ENCODE data around the gene DPP6.
A peak's percentile ranks its signal among the peaks of the same experiment; 100 is the strongest.

The DPP6 gene

DNA sequence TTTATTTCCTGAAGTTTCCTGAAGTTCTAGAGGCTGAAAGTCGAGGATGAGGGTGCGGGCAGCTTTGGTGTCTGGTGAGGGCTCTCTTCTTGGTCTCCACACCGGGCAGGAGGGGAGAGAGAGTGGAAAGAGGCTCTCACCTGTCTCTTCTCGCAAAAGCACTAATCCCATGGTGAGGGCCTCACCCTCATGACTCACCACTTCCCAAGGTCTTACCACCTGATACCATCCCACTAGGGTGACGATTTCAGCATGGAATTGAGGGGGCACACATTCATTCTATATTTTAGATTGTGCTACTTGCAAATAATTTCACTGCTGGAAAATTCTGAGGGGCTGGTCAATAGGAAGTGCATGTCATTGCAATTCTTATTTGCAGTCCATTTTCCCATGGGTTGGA lies 292.9 kb downstream of the DPP6 start:
- DNase-seq = no peak

DNA sequence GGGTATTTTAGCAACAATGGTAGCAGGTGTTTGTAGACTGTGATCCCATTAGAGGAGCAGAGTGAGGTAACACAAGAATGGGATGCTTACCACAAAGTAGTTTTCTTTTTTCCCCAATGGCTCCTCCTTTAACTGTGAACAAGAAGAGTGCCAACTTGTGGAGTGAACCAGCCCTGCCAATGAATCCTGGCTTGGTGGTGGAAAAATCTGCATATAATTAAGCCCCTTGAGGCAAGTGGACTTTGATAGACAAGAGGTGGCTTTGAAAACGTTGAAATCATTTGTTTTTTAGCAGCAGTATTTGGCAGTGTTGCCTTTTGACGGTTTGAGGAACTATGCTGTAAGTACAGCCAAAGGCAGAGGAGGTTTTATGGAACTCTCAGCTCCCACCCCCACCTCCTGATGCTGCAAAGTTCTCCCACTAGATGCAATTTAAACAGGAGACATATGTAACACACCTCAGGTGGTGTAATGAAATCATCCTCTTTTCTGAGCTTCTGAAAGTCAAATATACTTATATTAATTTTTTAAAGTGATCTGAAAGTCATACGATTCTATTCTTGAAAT lies 295.6 kb downstream of the DPP6 start:
- DNase-seq = peak; percentile 28

DNA sequence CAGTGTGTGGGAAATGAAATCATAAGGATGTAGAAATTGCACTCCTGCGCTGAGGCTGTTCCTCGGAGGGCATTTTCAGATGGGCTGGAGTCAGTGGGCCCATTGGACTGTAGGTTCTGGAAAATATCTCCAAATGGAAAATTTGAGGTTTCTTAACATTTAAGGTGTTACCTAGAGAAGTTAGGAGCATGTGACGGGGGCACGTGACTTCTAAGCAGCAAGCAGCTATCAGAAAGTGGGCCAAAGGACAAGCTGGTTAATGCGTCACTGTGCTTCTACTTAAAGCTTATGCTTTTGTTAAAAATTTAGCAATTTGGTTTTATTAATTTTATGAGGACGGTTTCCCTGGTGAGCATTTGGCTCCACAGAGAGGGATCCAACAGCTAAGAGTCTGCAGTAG lies 298.7 kb downstream of the DPP6 start:
- DNase-seq = no peak

DNA sequence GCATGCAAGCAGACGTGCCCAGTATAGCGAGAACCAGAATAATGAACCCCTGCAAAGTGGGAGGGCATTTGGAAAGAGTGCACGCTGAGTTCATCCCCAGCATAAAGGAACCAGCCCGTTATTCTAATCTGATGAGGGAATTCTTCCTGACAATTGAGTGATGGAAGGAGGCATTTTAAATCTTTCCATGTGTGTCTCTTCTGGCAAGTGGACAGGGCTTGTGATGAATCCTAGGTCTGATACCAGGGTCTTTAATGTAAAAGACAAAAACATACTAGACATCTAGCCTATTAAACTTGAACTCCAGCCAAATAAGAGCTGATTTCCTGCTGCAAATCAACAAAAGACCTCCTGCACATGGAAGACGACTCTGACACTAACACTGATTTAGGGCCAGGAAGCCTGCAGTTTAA lies 301.2 kb downstream of the DPP6 start:
- peak; percentile 57 for DNase-seq

DNA sequence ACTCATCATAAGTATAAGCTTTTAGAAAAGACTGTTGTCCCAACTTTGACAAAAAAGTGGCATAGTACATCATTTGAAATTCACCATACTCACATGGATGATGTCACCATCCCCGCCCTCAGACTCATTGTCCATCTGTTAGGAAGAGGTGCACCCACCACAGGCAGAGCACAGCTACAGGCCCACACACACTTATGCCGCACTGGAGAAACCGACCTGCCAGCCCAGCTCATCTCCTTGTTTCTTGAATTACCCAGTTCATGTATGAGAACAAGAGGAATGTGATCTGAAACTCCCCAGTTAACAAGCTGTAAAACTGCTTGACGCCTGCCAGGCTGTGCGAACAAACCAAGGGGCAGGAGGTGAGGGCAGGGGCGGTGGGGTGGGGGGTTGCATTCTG lies 312.0 kb downstream of the DPP6 start:
- no peak for DNase-seq

DNA sequence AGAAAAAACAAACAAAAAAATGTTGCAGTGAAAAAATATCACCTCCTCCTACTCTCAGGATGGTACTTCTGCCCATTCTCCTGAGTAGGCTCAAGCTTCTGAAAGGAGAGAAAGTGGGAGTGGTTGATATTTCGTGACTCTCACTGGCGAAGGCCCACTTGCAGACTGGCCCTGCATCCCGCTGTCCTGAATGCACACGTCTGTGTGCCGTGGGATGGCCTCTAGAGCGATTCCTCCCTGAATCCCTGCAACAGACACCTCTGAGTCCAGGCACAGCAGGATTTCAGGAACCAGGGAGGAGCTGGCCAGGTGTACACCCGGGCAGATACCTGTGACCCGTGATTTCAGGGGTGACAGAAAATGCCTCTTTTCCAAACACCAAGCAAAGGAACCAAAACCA lies 319.2 kb downstream of the DPP6 start:
- peak; percentile 10 for DNase-seq

DNA sequence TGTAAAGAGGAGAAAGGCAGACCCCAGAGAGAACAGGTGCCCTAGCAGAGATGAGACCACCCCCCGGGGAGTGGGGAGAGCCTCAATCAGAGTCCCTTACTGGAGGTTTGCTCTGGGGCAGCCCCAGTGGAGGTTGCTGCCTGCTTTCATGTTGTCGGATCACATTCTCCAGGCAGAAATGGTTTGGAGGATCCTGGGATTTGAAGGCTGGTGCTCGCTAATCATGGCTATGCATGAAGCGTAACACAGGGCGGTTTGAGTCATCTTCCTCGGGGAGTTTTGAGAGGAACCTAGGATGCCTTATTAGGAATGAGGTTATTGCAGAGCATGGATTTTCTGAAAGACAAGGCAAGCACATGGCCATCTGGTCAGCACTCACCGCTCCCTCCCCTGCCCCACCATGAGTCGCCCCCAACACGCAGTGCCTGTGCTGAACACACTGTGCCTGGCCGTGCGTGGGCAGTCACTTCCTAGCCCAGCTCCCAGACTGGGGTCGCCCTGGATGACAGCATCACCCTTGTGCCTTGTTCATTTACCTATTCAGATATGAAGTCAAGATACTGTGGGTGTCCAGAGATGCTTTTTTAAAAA lies 319.9 kb downstream of the DPP6 start:
- DNase-seq = no peak

DNA sequence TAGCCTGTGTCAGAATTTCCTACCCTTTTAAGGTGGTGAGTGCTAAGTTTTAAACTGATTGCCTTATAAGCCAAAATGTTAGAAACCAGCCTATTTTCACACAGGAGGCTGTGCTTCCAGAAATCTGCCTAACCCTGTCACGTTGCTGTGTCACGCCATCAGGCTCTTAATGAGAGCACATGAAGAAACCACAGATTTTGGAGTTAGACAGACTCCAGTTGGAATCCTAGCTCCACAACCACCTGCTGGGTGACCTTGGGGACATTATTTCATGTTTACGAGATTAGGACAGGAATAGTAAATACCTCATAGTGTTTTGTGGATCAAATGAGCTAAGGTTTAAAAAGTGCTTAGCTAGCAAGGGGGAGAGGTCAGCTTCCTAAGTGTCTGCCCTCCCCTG lies 321.8 kb downstream of the DPP6 start:
- DNase-seq = no peak

DNA sequence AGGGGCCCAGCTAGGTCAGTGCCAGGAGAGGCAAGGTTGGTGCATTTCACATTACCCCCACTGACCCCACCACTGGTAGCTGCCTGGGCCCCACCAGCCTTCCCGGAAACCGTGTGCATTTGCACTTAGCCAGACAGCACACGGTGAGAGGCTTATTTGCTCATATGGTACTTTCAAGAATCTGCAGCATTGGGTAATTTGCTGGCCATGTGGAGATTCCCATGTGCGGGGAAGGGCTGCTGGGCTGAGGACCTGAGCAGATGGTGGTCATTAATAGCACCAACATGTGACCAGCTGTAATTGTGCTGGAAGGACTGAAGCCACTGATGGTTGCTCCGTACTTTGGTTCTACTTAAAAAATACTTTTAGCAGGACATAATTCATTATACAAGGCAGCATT lies 323.8 kb downstream of the DPP6 start:
- no peak for DNase-seq

DNA sequence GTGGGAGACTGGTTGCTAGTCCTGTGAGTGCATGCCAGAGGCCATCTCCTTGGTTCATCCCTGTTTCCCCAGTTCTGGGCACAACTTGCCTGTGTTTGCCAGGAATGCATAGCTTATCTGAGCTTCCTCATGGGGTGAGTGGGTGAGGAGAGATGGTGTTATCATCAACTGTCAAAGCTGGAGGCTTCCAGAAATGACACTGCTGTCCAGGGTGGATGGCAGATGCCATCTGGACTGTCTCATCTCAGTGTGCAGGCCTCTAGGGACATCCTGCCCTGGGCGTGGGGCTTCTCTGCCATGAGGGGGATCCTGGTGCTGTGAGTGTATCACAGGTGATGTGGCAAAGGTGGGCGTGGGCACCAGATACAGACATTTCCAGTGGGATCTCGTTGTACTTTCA lies 328.6 kb downstream of the DPP6 start:
- DNase-seq = no peak

DNA sequence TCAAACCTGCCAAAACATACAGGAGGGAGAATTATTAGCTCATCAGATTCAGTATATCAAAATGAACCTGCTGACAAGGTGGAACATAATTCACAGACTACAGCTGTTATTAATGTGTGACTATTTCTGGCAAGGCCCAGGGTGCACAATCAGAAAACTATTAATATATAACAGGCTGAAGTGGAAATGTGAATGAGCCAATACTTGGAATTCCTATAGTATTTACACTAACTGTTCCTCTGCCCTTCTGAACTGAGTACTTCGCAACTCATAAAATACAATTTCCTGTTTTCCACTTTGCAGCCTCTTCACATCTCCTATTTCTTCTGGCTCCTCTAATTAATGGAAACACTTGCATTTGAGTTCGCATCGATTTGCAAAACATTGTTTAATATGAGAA lies 330.8 kb downstream of the DPP6 start:
- no peak for DNase-seq

DNA sequence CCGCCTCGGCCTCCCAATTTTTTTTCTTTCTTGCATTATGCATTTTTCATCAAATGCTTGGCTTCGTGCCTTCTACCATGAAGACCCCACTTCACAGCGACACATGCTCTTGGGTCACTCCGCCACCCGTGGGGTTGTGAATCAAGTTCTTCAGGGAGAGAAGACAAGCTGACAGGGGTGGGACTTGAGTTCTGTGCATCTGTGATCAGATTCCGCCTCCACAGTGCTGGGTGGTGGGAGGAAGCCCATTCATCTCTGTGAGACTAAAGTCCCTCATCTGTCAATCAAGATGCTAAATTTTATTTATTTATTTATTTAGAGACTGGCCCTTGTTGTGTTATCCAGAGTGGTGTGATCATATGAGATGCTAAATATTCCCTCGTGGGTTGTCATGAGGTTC lies 333.0 kb downstream of the DPP6 start:
- DNase-seq = no peak

DNA sequence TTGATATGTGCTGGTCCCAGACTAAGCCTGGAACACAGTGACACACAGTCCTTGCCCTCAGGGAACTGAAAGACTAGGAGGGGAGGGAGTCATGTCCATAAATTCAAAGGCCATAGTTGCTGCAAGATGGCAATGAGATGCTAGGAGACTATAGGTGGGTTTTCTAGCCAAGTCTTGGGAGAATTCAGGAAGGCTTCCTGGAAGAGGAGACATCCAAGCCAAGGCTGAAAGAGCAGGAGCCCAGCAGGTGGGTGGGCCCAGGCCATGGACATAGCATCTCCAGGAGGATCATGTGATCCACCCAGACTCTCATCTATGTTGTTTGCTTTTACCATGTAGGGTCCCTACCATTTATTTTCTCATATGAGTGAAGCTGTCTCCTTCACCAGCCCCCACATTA lies 335.1 kb downstream of the DPP6 start:
- no peak for DNase-seq

DNA sequence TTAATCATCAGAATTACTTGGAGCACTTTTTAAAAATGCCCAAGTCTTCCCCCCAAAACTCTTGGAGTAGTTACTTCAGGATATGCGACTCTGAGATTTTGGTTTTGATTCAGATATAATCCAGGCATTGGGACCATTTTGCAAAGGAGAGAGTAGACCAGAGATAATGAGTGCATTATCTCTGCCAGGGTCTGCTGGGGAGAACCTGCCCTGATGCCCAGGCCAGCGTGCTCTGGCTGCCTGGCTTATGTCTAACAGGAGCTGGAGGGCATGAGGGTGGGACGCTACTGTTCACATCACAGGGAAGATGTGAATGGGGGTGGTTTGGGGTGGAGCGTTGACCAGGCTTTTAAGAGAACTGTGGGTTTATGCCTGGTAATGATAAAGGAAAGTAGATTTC lies 336.2 kb downstream of the DPP6 start:
- no peak for DNase-seq

DNA sequence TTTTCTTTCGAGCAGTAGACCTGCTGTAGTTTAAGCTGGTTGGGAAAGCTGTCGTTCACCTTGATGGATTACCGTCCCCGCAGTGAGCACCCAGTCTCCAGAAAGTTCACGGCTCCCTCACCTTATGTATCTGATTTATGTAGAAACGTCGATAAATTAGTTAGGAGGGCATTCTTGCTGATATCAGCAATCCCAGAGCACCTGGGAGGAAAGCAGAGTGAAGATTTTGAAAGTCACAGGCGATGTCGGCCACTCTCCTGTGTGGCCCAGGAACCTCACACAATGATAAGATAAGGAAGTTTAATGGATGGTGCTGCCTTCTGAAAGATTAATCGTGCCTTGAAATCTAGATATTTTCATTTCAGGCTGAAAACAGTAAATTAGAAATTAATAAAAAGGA lies 336.8 kb downstream of the DPP6 start:
- DNase-seq = no peak

DNA sequence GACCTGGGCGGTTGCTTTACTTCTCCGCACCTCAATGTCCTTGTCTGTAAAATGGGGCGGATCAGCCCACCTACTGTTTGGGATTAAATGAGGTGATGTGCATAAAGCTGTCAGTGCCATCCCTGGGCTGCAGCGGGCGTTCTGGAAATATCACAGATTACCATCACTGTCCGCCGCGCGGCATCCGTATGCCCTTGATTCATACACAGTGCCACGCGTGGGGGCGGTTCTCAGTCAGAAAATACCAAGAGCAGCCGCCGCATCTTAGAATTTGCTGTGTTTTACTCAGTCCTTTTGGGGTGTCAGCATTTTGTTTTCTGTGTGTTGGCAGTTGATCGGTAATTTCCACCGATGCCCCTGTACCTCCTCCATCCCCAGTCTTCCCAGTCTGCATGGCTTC lies 338.8 kb downstream of the DPP6 start:
- no peak for DNase-seq

DNA sequence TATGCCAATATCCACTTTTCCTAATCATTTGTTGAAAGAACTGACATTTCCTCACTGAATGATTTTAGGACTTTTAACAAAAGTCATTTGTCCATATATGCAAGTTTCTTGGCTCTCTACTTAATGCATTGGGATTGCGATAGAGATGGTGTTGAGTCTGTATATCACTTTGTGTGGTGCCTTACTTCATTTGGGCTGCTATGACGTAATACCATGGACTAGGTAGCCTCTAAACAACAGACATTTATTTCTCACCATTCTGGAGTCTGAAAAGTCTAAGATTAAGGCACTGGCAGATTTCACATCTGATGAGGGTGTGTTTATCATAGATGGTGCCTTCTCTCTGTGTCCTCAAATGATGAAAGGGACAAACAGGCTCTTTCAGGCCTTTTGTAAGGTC lies 342.6 kb downstream of the DPP6 start:
- no peak for DNase-seq

DNA sequence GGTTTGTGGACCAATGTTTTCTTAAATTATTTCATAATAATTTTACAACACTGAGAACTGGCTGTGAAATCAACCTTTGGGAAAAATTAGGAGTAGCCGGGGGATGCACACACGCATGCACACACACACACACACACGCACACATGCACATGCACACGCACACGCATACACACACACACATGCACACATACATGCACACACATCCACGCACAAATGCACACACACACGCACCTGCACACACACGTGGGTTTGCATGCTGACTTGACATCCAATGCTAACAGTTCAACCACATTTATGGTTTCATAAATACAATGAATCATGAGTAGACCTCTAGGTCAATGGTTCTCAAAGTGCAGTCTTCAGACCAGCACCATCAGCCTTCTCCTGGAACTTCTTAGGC lies 354.1 kb downstream of the DPP6 start:
- DNase-seq = no peak

DNA sequence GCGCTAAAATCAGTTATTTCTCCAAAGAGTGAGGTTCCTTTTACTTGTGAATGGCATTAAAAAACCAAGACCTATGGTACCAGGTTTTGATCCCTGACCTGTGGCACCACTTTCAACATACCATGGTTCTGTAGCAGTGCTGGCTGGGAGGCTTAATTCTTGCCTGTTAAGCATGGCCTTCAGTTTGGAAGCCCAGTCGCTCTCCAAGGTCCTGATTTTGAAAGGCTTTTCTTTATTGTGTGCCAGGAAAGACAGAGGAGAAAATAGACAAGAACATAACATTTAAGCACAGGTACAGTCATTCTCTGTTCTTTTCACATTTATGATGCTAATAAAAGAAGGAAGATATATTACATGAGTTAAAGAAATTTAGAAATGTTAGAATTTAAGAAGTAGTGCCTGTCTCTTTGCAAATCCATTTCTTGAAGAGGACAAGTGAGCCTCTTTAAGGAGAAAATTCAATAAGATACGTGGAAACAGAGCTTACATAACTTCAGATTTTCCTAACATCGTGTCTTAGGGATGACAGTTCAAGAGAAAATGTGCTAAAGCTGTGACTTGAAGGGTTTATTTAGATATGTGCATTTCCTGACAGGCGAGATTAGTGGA lies 357.6 kb downstream of the DPP6 start:
- no peak for DNase-seq

DNA sequence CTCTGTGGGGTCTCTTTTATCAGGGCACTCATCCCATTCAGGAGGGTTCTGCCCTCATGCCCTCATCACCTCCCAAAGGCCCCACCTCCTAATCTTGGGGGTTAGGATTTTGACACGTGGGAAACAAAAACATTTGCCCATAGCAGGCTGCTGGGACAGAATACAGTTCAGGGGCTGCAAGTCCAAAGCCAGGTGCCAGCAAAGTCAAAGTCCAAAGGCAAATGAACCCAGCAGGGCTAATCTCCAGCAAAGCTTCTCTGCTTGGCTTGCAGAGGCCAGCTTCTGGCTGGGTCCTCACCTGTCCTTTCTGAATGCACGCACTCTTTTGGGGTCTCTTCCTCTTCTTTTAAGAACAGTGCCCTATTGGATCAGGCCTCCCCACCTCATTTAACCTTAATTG lies 359.9 kb downstream of the DPP6 start:
- no peak for DNase-seq

DNA sequence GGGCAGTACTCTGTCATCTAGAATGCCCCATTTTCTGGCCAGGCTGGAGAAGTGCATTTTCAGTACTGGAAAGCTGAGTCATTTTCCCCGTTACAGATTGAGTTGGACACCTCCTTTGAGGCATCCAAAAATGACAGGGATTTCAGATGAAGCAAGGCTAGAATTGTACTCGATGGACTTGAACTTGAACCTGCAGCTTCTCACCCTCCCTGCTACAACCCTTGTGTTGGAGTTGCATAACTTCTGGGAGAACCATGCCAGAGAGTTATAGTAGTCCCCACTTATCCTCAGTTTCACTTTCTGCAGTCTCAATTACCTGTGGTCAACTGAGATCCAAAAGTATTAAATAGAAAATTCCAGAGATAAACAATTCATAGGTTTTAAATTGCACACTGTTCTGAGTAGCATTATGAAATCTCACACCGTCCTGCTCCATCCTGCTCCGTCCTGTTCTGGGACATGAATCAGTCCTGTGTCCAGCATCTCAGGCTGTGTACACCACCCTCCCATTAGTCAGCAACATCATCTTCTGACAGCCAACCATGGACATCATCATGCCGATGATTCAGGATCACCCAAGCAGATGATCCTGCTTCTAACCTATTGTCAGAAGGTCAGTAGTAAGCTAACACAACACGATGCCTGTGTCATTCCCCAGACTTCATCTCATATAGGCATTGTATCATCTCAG lies 363.7 kb downstream of the DPP6 start:
- DNase-seq = no peak

DNA sequence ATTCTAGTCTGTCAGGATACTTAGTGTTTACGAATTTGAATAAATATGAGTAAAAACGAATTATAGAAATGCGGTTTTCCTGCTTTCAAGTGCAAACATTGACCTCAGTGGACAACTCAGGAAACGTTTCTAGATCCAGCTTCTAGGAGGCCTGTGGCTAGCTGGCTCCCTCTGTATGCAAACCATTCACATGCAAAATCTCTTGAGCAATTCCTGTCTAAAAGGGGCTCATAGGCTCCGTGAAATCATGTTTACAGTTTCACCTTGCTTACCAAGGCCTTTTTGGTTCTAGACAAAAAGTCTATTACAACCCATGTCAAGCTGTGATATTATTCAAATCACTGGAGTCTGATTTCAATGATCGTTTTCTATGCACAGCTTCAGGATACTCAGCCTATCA lies 364.5 kb downstream of the DPP6 start:
- no peak for DNase-seq

DNA sequence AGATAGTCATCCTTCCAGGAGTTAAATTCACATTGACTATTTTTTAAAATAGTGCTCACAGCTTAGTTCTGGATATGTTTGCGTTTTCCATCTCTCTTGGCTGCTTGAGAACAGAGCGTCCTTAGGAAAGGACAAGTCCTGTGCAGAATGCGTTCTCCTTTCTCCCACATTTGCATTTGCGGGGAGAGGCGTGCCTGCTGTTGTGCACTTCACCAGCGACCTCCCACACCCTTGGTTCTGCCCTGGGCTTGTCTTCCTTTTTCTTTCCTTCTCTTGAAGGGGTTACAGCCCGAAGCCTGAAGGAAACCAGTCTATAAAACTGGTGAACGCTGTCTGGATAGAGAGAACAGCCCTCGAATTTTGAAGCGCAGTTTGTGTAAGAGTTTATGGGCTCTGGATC lies 367.1 kb downstream of the DPP6 start:
- DNase-seq = no peak

DNA sequence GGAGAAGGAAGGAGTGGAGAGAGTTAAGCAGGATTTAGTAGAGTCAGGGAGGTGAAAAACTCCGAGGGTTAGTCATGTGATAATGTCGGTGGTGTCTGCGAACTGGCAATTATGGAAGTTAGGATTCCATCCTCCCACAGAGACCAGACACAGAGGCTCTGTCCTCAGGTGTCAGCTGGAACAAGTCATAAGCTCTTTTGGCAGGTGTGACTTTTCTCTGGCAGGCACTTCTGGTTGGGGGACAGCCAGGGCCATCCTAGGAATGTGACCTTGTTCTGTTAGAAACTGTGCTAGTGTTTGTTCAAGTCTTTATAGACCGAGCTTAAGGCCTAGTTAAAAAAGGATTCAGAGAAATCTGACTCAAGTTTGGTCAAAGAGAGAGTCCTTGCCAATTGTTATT lies 371.0 kb downstream of the DPP6 start:
- no peak for DNase-seq

DNA sequence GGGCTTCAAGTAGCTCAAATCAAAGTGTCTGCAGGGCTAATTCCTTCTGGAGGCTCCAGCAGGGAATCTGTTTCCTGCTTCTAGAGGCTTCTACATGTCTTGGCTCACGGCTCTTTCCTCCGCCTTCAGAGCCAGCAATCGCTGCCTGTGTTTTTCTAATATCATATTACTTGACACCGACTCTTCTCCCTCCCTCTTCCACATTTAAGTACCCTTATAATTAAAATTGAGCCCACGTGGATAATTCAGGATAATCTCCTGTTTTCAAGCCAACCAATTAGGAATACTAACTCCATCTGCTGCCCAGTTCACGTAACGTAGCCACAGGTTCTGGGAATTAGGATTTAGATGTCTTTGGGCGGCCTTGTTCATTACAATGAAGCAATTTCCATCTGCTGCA lies 372.2 kb downstream of the DPP6 start:
- DNase-seq = peak; percentile 67
